ENCODE results near the gene SPOCK1.

GRCh38 chr5:137488974-137489373 lies 10.2 kb downstream of the SPOCK1 start:
- no peak for TF ChIP-seq CTCF (conservative IDR thresholded peaks at IDR 0.05; ENCODE audit: low read depth, low read length)
- TF ChIP-seq BHLHE40 (IDR thresholded peaks at IDR 0.05; ENCODE audit: low read depth, low read length) = no peak
- TF ChIP-seq MXI1 (IDR thresholded peaks at IDR 0.05; ENCODE audit: borderline replicate concordance, low read depth, low read length) = no peak
- TF ChIP-seq MAFK (IDR thresholded peaks at IDR 0.05; ENCODE audit: low read depth, low read length) = no peak
- no peak for TF ChIP-seq RFX5 (IDR thresholded peaks at IDR 0.05; ENCODE audit: low read depth, low read length)
- no peak for TF ChIP-seq USF2 (IDR thresholded peaks at IDR 0.05; ENCODE audit: low read depth, low read length)
- no peak for TF ChIP-seq POLR2A (IDR thresholded peaks at IDR 0.05; ENCODE audit: low read depth, low read length)

Measured in IMR-90 (cell line).